Measurements from ENCODE around the gene TLL1. TPM values are rescaled to one million over a fixed set of nuclear protein-coding genes. Genes with fewer than 3 reads are reported as not detected.

TLL1 gene
- total RNA-seq, 1 donor, result 19.0 TPM

DNA sequence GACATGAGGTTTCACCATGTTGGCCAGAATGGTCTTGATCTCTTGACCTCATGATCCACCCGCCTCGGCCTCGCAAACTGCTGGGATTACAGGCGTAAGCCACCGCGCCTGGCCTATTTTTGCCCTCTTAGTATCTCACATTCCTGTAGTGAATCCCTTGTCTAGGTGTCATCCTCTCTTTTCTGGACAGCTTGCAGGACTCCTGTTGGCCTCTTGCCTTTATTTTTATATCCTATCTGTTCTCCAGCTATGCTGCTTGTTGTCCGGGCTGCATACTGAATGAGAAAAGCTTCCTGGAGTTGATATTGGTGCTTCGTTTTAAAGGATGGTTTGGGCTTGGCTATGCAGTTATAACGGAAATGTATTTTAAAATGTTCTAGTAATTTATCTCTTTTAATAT lies 148.6 kb downstream of the TLL1 start:
- H3K4me3 ChIP-seq (ENCODE audit: low read depth, low read length), result no peak overlapping the region
- DNase-seq (ENCODE audit: low read depth), result no peak
- TF ChIP-seq CTCF (IDR thresholded peaks at IDR 0.05; ENCODE audit: insufficient read depth, low read depth, low read length), result no peak

DNA sequence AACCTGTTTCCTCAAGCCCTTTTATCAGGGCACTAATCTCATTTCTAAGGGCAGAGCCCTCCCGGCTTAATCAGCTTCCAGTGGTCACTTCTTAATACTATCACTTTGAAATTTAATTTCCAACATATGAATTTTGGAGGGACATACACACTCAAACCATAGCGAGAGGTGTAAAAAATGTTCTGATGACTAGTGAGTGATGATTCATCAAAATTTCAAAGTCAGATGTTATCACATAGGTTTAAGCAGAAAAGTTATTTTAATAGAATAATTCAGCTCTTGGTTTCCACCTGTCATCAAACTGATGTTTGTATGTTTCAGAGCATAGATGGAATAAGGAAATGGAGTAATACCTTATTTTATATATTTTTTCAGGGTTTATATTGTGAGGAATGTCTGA lies 161.9 kb downstream of the TLL1 start:
- TF ChIP-seq CTCF (IDR thresholded peaks at IDR 0.05; ENCODE audit: insufficient read depth, low read depth, low read length), result no peak
- H3K4me3 ChIP-seq (ENCODE audit: low read depth, low read length), result no peak overlapping the region
- DNase-seq (ENCODE audit: low read depth), result no peak

- DNase-seq (ENCODE audit: low read depth), result no peak
- H3K4me3 ChIP-seq (ENCODE audit: low read depth, low read length), result no peak overlapping the region
- no peak for TF ChIP-seq CTCF (IDR thresholded peaks at IDR 0.05; ENCODE audit: insufficient read depth, low read depth, low read length)
These were observed 166.8 kb downstream of the TLL1 start for GRCh38 chr4:166039822-166040221.

GRCh38 chr4:166042510-166043055 lies 169.5 kb downstream of the TLL1 start:
- H3K4me3 ChIP-seq (ENCODE audit: low read depth, low read length), result no peak overlapping the region
- no peak for DNase-seq (ENCODE audit: low read depth)
- TF ChIP-seq CTCF (IDR thresholded peaks at IDR 0.05; ENCODE audit: insufficient read depth, low read depth, low read length), result no peak

- no peak overlapping the region for H3K4me3 ChIP-seq (ENCODE audit: low read depth, low read length)
- DNase-seq (ENCODE audit: low read depth), result no peak
- TF ChIP-seq CTCF (IDR thresholded peaks at IDR 0.05; ENCODE audit: insufficient read depth, low read depth, low read length), result no peak
These were observed 170.8 kb downstream of the TLL1 start for GRCh38 chr4:166043801-166044200.

GRCh38 chr4:166044871-166045270 lies 171.8 kb downstream of the TLL1 start:
- TF ChIP-seq CTCF (IDR thresholded peaks at IDR 0.05; ENCODE audit: insufficient read depth, low read depth, low read length), result no peak
- DNase-seq (ENCODE audit: low read depth), result no peak
- no peak overlapping the region for H3K4me3 ChIP-seq (ENCODE audit: low read depth, low read length)

- H3K4me3 ChIP-seq (ENCODE audit: low read depth, low read length), result no peak overlapping the region
- DNase-seq (ENCODE audit: low read depth), result no peak
- no peak for TF ChIP-seq CTCF (IDR thresholded peaks at IDR 0.05; ENCODE audit: insufficient read depth, low read depth, low read length)
These were observed 172.4 kb downstream of the TLL1 start for GRCh38 chr4:166045457-166045856.

All from fibroblast of villous mesenchyme (primary cell).